NK-92 (cell line): ENCODE results near the gene MYO1A.

ENCODE experiments used
- DNase-seq: peaks from one replicate; lab custom pipeline; 2025; ENCODE audit not compliant: unreplicated experiment; lab: John Stamatoyannopoulos, UW

MYO1A gene

DNA sequence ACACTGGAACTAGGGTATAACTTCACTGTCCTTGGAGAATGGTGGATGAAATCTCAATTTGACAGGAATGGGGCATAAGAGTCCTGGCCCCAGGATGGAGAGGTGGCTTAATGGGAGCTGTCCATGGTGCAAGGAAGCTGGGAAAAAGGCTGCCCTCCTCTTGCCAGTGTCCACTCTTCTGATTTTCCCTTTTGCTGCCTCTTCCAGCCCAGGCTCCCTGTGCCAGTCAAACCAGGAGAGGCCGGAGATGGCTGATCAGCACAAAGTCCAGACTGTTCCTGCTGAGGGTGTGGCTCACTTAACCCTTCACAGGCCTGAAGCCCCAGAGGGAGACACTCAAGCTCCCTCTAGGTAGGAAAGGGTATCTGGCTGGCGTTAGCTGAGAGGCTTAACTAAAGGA, at the start of gene MYO1A:
Gene MYO1A (minus strand): TSS at position 240 of the 400 bp plus-strand sequence. CDS start 1,806 bp downstream, outside the sequence.
- no peak for DNase-seq

DNA sequence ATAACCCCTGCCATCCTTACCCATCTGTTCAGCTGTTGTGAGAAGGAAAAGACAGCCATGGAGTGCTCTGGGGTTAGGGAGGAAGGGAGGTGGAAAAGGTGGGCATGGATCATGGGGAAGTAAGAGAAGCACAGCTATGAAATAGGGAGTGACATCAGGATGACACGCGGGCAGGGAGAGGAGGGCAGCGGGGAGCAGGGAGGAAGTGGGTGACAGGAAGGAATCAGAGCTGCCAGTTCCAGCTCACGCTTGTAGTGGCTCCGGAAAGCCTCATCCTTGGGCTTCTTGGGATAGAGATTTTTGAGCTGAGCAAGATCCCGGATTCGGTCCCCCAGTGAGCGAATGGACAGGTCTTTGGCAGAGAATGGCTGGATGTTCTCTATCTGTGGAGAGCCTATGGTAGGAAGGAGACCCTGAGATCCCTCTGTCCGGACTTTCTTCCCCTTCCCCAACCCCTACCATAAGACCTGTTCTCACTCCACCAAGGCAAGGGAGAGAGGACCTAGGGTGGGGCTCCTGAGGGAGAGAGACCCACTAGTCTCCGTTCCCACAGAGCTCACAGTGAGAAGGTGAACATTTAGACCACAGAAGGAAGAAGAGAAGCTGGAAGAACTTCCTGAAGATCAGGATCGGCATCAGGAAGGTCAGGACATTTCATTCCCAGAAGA, 49.3 kb upstream of the MYO1A start:
- DNase-seq, result no peak

DNA sequence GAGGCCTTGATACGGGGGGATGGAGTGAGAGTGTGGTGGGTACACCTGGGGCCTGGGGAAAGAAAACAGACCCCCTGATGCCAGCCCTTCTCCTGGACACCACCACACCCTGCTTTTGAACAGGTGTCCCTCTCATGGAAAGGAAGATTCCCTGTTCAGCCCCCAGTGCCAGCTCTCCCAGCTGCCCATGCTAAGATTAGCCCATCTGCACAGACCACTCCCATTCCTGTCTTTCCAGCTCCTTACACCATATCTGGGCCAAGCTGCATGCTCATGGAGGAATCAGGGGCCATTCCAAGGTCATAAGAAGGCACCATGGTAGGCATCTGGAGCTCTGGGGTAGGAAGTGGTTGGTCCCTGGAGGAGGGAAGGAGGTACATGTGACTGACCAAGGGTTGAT, 48.6 kb upstream of the MYO1A start:
- no peak for DNase-seq

DNA sequence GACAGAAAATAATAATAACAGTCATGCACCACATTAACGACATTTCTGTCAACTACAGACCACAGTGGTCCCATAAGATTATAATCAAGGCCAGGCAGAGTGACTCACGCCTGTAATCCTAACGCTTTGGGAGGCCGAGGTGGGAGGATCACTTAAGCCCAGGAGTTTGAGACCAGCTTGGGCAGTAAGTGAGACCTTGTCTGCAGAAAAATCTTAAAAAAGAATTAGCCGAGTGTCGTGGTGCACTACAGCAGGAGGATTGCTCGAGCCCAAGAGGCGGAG, 47.6 kb upstream of the MYO1A start:
- no peak for DNase-seq

DNA sequence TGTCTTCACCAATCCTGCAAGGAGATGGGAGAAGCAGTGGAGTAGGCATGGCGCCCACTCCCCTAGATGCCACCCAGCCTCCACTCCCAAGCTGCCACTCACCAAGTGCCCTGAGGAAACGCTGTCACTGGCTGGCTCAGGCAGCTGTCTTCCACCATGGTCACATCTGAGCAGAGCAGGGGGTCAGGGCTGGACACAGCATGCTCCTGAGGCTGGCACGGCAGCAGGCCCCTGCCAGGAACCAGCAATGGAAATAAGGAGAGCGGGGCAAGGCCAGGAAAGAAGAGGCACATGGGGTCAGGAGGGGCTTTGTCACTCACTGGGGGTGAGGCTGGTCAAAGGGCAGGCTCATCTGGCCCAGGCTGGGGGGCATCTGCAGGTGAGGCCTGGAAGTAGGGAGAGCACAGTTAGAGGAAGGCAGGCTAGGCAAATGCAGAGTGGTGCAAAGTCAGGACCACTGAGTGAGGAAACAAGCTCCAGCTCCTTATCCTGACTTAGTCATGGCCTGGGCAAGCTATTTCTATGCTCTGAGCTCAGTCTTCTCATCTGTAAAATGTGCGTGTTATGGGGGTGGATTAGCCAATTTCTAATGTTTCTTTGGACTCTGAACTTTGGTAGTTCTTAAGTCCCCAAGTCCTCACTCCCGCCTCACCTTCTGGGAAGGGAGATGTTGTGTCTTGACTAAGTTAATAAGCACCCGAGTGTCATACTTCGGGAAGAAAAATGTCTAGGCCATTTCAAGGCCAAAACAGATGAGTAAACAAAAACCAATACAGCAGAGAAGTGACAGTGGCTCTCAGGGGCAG, 47.0 kb upstream of the MYO1A start:
- DNase-seq, result no peak

DNA sequence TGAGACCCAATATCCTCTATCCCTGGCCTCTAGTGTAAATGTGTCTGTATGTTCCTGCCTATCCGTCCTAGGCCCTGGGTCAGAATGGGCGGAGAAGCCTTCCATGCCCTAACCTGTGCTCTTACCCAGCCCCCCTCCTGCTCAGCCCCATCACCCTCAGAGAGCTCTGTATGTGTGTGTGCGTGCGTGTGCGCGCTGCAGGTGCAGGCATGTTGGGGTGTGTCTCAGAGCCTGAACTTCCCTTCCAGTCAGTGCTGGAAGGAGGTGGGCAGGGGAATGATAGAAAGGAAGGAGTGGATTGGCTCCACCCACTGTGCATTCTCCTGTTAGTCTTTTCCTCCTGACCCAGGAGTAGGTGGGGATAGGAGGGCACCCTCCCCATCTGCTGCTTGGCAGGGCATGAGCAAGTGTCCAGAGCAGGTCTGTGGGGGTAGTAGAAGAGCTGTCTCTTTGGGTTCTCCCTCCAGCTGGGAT, 46.2 kb upstream of the MYO1A start:
- no peak for DNase-seq

DNA sequence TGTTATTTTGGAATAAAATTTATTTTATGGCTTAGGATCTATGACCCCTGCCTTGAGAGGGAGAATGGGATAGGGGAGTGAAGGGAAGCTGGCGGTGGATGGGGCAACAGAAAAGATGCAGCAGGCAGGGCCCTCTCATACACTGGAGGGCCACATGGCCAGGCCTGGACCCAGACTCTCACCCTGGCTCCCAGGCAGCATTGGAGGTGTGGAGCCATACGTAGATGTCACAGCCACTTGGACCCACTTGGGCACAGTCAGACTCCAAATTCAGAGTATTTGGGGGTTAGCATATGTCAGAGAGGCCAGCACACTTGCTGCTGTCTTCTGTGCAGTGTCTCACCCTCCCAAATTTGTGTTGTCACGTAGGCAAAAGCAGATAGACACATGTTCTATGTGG, 45.5 kb upstream of the MYO1A start:
- DNase-seq, result no peak

DNA sequence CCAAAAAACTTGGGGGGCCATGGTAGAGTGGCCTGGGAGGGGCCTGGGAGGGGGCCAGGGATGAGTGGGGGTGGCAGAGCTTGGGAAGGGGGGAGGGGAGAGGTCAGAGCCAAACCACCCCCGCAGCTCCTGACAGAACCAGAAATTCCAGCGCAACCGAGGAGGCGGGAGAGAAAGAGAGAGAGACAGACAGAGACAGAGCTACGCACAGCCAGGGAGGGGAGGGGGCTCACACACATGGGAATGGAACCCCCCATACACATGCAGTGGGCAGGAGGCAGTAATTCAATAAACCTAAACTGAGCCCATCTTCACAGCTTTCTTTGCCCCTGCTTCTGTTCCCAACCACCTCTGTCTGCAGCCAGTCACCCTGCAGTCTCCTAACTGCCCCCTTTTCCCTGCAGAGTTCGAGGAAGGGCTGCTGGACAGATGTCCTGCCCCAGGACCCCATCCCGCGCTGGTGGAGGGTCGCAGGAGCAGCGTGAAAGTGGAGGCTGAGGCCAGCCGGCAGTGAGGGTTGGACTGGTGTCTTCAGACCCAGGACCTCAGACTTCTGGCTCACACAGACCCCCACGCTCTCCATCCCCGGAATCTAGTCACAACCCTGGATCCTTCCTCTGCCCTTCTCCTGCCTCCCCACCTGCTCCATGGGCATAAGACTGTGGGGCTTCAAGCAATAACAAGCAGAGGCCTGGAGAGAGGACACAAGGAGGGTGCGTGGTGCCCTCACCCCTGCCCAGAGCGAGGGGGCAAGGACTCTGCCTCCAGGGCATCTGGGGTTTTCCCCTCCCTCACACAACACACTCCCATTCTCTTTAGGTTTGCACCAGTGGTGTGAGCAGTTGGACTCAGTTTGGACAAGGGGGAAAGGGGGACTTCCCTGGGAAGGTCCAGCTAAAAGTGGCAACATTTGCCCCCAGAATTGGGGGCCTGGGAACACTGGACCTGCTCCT, 44.6 kb upstream of the MYO1A start:
- no peak for DNase-seq

DNA sequence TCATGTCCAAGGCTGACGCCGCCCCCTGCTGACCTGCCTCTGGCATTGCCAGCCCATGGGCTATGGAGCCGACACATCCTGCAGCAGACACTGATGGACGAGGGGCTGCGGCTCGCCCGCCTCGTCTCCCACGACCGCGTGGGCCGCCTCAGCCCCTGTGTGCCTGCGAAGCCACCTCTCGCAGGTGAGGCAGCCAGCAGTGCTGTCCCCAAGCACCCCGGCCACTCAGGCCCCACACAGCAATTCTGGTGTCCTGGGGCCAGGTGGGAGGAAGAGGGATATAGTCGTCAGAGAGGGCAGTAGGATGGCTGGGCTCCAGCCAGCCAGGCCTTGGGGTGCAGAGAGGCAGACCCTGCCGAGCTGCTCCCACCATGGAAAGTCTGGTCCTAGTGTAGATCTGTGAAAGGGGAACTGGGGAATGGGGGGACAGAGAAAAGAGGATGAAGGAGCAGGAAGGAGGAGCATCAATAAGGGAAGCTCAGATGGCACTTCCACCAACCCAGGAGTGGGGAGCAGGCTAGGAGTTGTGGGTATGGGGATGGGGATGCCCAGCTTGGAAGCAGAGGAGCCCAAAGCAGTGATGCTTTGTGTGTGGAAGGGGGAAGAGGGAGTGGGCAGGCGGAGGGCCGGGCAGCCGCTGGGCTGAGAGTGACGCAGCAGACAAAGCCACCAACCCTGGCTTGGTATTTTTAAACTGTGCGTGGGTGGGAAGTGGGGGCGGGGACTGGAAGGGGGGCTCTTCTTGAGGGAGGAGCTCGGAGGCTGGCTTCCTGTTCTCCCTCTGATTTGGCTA, 43.7 kb upstream of the MYO1A start:
- peak; percentile 1 for DNase-seq

DNA sequence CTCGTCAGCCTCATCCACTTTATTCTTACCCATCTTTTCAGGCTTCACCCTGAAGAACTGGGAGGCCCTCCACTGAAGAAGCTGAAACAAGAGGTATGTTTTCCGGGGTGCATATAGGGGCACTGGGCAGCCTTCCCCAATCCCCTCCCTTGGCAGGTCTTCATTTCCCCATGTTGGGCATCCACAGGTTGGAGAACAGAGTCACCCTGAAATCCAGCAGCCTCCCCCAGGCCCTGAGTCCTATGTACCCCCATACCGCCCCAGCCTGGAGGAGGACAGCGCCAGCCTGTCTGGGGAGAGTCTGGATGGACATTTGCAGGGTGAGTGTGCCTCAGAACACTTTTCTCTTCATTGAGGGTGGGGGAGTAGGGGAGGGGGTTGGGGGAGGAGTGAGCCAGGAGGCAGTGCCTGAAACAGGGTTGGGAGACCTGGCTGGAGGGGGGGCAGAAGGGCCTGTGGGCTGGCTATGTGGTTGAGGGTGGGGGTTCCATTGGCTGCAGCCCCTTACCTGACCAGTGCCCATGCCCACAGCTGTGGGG, 43.0 kb upstream of the MYO1A start:
- no peak for DNase-seq

DNA sequence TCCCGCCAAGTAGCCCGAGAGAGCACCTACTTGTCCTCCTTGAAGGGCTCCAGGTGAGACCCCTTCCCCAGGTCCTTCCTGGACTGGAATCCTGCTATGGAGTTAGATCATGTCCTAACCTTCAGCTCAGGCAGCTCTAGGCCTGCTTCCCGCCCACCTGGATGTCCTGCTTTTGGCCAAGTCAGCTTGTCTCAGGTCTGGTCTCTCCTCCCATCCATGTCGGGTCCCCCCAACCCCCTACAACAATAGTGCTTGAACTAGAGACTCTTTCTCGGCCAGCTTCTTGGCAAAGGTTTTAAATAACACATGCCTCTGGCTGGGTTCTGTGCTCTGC, 42.6 kb upstream of the MYO1A start:
- no peak for DNase-seq

DNA sequence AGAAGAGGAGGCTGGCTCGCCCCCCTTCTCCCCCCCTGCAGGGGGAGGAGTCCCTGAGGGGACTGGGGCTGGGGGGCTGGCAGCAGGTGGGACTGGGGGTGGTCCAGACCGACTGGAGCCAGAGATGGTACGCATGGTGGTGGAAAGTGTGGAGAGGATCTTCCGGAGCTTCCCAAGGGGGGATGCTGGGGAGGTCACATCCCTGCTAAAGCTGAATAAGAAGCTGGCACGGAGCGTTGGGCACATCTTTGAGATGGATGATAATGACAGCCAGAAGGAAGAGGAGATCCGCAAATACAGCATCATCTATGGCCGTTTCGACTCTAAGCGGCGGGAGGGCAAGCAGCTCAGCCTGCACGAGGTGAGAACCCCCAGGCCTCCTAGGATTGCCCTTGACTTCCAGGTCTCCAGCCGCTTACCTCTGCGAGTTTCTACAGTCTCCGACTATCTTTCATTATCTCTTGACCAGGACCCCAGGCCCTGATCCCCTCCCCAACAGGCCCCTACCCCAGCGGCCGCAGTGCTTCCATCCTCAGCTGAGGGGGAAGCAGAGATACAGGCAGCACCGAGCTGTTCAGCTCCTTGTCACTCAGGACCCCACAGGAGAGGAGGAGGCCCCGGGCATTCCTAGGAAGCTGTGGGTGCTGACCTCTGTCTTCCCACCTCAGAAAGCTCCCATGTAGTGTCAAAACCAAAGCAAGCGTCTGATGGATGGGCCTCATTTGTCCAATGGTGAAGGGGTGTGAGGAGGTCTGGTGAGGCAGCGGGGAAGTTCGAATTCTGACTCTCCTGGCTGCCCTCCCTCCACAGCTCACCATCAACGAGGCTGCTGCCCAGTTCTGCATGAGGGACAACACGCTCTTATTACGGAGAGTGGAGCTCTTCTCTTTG, 42.0 kb upstream of the MYO1A start:
- DNase-seq, result no peak

DNA sequence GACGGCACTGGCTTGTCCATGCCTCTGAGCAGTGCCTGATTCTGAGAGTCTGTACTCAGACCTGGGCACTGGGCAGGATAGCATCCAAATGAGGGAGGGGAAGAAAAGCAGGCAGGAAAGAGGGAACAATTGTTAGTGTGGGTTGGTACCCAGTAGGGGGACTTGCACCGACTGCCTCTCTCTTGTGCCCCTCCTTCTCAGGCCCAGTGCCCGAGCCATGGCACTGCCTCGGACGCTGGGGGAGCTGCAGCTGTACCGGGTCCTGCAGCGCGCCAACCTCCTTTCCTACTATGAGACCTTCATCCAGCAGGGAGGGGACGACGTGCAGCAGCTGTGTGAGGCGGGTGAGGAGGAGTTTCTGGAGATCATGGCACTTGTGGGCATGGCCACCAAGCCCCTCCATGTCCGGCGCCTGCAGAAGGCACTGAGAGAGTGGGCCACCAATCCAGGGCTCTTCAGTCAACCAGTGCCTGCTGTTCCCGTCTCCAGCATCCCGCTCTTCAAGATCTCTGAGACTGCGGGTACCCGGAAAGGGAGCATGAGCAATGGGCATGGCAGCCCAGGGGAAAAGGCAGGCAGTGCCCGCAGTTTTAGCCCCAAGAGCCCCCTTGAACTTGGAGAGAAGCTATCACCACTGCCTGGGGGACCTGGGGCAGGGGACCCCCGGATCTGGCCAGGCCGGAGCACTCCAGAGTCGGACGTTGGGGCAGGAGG, 41.2 kb upstream of the MYO1A start:
- DNase-seq, result no peak

DNA sequence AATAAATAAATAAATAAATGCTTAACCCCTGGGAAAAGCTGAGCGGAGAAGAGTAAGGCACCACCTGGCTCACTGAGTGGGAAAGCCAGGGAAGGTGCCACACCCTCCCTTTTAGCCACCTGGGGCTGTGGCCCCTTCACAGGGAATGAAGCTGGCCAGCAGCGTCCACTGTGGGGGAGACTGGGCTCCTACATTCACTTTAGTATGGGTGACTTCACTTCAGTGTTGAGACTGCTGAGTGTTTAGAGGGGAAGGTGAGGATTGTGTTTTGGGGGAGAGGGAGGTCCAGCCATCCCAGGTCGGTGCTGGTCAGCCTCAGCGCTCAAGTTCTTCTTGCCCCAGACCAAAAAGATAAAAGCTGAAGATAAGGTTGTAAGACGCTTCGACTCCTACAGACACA, 40.6 kb upstream of the MYO1A start:
- DNase-seq, result no peak

DNA sequence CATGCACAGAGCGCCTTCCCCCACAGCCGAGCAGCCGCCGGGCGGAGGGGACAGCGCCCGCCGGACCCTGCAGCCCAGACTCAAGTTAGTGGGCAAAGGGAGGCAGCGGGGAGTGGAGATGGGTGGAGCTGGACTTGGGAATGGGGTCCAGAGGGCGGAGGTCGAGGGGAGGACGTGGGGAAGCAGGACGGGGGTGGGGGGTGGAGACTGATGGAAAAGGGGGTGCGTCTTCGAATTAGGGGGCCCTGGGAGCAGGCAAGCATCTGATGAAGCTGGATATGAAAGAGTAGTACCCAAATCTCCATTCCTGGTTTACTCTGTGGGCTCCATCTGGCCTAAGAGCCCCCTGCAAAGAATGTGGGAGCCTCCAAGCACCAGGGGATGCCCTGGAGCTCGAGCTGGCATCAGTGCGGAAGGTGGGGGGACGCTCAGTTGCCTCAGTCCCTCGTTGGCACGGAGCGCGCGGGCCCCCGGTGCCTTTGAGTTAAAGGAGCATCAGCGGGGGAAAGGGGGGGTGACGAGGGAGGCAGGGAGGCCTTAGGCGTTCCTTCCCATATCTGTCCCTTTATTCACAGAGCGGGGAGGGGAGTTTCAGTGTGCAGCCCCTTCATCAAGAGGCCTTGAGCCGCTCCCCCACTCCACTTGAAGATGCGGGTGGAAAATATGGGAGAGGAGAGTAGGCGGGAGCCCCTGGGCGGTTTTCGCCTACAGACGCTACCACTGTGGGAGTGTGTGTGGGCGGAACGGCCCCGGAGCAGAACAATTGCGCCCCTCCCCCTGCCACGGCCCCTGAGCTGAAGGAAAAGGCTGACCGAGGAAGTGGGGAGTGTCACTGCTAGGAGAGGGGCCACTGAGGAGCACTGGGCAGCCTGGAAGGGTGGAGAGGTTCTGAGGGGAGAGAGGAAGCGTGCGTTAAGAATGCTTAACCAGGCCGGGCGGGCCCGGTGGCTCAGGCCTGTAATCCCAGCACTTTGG, 39.6 kb upstream of the MYO1A start:
- DNase-seq, result no peak

DNA sequence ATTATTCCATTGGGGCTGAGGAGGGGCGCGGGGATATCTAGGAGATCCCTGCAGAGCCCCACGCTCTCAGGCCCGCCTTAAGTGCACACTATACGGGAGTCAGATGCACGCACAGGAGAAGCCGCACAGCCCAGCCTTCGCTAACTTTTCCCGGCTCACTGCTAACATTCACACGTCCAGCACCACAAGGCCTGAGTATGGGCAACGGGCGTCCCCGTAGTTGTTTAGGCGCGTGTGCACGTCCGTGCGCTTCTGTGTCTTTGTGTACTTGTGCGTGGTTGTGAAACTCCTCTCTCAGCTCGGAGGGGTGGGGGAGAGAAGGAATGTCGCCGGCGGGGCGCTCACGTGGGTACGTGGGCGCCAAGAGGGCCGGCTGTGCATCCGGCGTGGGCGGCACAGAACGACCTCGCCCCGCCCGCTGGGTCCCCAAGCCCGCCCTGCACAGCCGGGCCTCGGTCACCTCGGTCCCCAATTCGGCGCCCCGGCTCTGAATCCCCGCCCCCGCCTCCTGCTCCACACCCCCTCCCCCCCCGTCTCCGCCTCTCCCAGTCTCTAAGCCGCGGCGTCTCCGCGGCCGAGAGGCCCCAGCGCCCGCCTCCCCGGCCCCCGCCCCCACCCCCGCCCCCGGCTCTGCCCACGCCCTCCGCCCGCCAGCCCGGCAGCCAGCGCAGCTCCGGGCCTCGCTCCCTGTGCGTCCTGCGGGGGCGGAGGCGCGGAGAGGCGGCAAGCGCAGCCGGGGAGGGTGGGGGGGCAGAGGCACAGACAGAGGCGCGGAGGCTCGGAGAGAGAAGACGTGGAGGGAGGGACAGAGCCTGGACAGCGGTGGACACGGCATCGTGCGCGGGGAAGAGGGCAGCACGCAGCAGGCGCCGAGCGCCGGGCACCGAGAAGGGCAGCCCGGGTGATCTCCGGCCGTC, 38.7 kb upstream of the MYO1A start, which contains the start of gene NAB2:
Gene NAB2 (plus strand): TSS at position 761 of the 917 bp plus-strand sequence. CDS start 158 bp downstream, outside the sequence.
- peak; percentile 40 for DNase-seq
